Endothelial cell (in vitro differentiated cells): ENCODE results near the gene NT5DC3. TPM values are rescaled to one million over a fixed set of nuclear protein-coding genes. Genes with fewer than 3 reads are reported as not detected.

ENCODE experiments used
- DNase-seq: peaks from one replicate; pipeline ENCODE4 v3.0.0; 2021; ENCODE audit warnings: low spot score
- H3K27ac Mint-ChIP-seq: one replicate; pipeline ENCODE4 v1.8.0; 2021; ENCODE audit warnings: mixed read lengths, inconsistent platforms; ENCODE audit not compliant: unreplicated experiment
- H3K27me3 Mint-ChIP-seq: one replicate; pipeline ENCODE4 v1.8.0; 2021; ENCODE audit warnings: mild to moderate bottlenecking, moderate library complexity, mixed read lengths, inconsistent platforms; ENCODE audit not compliant: unreplicated experiment
- H3K36me3 Mint-ChIP-seq: one replicate; pipeline ENCODE4 v1.8.0; 2021; ENCODE audit warnings: mild to moderate bottlenecking, low read depth, mixed read lengths, inconsistent platforms; ENCODE audit not compliant: unreplicated experiment
- H3K4me1 Mint-ChIP-seq: one replicate; pipeline ENCODE4 v1.8.0; 2021; ENCODE audit warnings: mild to moderate bottlenecking, mixed read lengths, inconsistent platforms; ENCODE audit not compliant: unreplicated experiment
- H3K4me3 Mint-ChIP-seq: one replicate; pipeline ENCODE4 v1.8.0; 2021; ENCODE audit warnings: mild to moderate bottlenecking, mixed read lengths, inconsistent platforms; ENCODE audit not compliant: unreplicated experiment
- H3K9me3 Mint-ChIP-seq: one replicate; pipeline ENCODE4 v1.8.0; 2021; ENCODE audit warnings: mixed read lengths, inconsistent platforms; ENCODE audit not compliant: unreplicated experiment
- CTCF ChIP-seq: fragments of 200-600 bp; sonication (generic); IDR thresholded peaks from one replicate; pipeline ENCODE4 v1.5.0; 2021; ENCODE audit warnings: antibody characterized with exemption; ENCODE audit not compliant: unreplicated experiment
- total RNA-seq: library from RNA; stranded (reverse); fragmentation: NEBNext Ultra II Directional; extraction: Animal tissue kit (Norgen Biotek cat#: 25700); gene quantifications from one replicate; pipeline ENCODE4 v1.2.1, GENCODE V29; 2021; ENCODE audit not compliant: unreplicated experiment

The NT5DC3 gene
- total RNA-seq, 1 donor from 2014 or later: 1.3 TPM

DNA sequence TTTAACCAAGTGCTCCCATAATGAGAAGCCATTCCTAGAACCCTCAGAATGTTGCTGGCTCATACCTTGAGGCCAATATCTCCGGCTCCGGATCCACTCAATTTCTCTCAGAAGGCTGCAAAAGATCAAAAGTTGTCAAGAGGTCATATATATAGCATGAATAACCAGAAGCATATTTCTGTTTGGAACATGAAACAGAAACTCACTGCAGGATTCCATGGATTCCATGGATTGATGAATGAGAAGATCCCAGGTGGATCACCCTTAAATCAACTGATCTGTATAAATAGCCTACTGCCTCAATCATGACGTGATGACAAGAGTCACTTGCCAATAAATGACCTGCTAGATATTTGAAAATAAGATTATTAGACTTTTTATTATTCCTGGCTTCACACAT, 3.3 kb upstream of the NT5DC3 start:
- Mint-ChIP-seq H3K27me3 (peaks cover 7% of the 10 kb centered on the region), H3K9me3 (no peaks in the 10 kb centered on the region), H3K27ac (no peak overlapping the region), H3K4me3 (no peak overlapping the region), H3K36me3 (no peaks in the 10 kb centered on the region), H3K4me1 (peaks cover 3% of the 10 kb centered on the region)
- TF ChIP-seq CTCF: no peak
- DNase-seq: no peak

GRCh38 chr12:103841690-103842584, 903 bp upstream of the NT5DC3 start:
- H3K27me3 Mint-ChIP-seq: peaks cover 7% of the 10 kb centered on the region

DNA sequence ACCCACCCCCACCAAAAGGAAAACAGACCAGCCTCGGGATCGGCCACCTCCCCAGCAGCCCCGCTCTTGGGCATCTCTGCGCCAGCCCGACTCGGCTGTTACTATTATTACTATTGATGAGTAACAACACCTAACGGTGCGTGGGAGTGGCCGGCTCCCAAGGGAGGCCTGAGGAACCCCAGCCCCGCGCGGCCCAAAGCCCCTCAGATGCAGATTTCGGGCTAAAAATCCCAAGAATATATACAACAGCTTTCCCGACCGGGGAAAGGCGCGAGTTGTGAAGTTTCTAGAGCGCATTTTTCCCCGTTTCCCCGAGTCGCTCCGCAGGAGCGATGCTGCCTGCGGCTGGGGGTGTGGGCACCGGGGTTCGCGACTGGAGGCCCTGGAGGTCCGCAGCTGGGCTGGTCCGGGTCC, 565 bp downstream of the NT5DC3 start:
- Mint-ChIP-seq H3K36me3 (no peaks in the 10 kb centered on the region), H3K27me3 (peaks cover 7% of the 10 kb centered on the region), H3K4me1 (peaks cover 3% of the 10 kb centered on the region), H3K27ac (no peak overlapping the region), H3K9me3 (no peaks in the 10 kb centered on the region), H3K4me3 (peak overlapping the region; percentile 80)
- peak; percentile 15 for DNase-seq
- TF ChIP-seq CTCF: no peak

More at GRCh38 chr12:103841690-103842584, 903 bp upstream of the NT5DC3 start:
- Mint-ChIP-seq H3K4me1 (peaks cover 3% of the 10 kb centered on the region), H3K36me3 (no peaks in the 10 kb centered on the region), H3K4me3 (peak overlapping the region; percentile 96), H3K9me3 (no peaks in the 10 kb centered on the region), H3K27ac (no peak overlapping the region)
- DNase-seq: peak; percentile 50
- TF ChIP-seq CTCF: no peak

GRCh38 chr12:103839609-103840461, 1.2 kb downstream of the NT5DC3 start:
- Mint-ChIP-seq H3K36me3 (no peaks in the 10 kb centered on the region), H3K4me1 (peaks cover 5% of the 10 kb centered on the region), H3K9me3 (no peaks in the 10 kb centered on the region), H3K27me3 (peaks cover 6% of the 10 kb centered on the region), H3K4me3 (peak overlapping the region; percentile 80), H3K27ac (no peak overlapping the region)
- no peak for TF ChIP-seq CTCF
- no peak for DNase-seq

DNA sequence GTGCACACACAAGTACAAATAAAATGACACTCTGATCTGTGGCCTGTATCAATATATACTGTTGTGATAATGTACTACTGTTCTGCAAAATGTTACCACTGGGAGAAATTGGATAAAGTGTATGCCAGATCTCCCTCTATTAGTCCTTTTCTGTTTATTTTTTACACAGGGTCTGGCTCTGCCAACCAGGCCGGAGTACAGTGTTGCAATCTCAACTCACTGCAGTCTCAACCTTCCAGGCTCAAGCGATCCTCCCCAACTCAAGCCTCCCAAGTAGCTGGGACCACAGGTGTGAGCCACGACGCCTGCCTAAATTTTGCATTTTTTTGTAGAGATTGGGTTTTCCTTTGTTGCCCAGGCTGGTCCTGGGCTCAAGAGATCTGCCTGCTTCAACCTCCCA, 1.9 kb downstream of the NT5DC3 start:
- no peak for TF ChIP-seq CTCF
- no peak for DNase-seq
- H3K27ac Mint-ChIP-seq: no peak overlapping the region
- H3K4me1 Mint-ChIP-seq: peaks cover 9% of the 10 kb centered on the region
- peaks cover 5% of the 10 kb centered on the region for H3K27me3 Mint-ChIP-seq
- no peaks in the 10 kb centered on the region for H3K36me3 Mint-ChIP-seq
- H3K4me3 Mint-ChIP-seq: no peak overlapping the region
- no peaks in the 10 kb centered on the region for H3K9me3 Mint-ChIP-seq
